HG03066 (cell line): ENCODE results near the gene CDC37.
"Not testable (repeated sequence)": the region's sequence is repeated elsewhere in the genome, so short reads cannot be mapped to it uniquely, and the experiment has no call there.

Experiments
- ATAC-seq: cut with Tn5 transposase; IDR thresholded peaks from one replicate; pipeline ENCODE4 v1.9.1; 2021; ENCODE audit warnings: low read depth; ENCODE audit not compliant: unreplicated experiment

Gene CDC37

DNA sequence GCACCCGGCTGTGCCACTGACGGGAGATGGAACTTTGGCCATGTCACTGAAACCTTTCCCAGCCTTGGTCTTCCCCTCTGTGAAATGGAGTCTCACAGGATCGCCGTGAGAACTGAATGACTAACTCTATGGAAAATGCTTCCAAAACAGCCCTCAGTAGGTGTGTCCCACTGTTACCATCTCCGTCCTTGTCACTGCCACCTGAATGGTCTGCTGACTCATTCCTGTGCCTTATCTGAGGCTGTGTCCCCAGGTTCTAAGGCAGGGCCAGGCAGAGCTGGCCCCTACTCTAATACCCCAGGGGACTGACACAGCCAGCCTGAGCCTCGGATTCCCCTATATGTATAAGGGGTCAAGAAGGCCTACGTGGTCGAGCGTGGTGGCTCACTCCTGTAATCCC lies 4.5 kb downstream of the CDC37 start:
- ATAC-seq = no peak

DNA sequence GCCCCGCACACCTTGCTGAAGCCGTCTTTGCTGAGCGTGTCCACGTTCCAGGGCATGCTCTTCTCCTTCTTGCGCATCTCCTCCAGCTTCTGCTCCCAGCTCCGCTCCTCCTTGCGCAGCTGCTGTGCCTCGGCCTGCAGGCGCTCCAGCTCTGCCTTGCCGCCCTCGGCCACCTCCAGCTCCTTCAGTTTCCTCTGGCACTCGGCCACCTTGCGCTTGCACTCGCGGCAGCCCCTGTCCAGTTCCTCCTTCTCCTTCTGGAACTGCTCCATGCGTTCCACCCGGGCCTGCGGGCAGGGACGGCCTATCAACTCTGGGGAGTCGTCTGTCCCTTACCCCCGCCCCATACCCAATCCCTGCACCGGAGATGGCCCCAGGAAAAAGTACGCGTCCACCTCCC lies 7.4 kb downstream of the CDC37 start:
- no peak for ATAC-seq

DNA sequence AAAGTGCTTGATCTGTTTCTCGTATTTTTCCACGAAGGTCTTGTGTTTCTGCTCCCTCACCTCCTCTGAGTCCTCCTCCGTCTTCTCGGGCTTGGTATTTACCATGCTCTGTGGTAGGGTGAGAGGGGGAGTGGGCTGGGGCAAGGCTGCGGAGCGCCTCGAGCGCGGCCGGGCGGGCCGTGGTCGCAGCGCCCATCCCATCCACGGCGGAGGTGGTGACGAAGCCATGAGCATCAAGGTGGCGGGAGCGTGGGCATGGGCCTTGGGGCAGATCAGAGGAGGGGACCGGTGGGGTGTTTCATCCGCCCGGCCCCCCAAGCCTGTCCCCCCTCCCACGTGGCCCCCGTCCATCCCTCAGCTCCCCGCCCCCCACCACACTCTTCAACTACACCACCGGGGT lies 7.9 kb downstream of the CDC37 start:
- ATAC-seq = no peak

DNA sequence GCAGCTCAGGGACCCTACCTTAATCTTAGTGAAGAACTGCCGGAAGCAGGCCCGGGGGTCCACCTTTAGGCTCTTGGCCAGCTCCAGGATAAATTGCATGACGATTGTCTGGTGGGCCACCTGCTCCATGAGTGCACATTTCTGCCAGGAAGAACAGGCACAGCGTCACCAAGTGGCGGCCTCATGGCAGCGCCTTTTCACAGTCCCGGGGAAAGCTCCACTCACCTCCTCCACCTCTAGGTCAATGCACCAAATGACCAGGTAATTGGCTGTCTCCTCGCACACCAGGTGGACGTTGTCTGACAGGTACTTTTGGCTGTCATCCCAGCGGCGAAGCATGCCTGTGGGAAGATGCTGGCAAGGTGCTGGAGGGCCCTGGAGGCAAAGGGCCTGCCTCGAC lies 8.3 kb downstream of the CDC37 start:
- no peak for ATAC-seq

DNA sequence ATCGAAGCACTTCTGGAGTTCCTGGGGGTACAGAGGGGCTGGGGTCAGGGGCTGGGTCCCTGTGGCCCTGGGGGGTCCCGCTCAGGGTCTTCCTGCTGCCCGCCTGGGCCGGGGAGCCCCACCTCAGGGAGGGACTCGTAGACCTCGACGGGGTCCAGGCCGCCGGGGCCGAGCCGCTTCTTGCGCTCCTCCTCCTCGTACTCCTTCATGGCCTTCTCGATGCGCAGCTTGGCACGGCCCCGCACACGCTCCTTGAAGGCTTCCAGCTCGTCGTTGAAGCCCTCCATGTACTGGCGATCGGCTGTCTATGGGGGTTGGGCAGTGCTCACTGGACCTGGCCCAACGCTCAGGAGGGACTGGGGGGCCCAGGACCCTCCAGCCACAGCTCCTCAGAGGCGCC lies 10.2 kb downstream of the CDC37 start:
- no peak for ATAC-seq

DNA sequence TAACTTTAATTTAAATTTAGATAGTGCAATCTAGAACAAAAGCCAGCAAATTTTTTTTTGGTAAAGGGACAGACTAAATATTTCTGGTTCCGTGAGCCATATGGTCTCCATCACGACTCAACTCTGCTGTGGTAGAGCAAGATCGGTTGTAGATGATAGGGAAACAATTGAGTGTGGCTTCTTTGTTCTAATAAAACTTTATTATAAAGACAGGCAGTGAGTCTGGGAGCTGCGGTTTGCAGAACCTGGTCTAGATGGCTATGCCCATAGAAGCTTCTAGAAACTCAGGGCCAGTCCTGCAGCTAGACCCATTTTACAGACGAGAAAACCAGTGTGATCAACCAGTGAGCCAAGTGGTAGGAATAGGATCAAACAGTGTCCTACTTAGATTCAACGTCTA lies 11.2 kb downstream of the CDC37 start:
- ATAC-seq = no peak

DNA sequence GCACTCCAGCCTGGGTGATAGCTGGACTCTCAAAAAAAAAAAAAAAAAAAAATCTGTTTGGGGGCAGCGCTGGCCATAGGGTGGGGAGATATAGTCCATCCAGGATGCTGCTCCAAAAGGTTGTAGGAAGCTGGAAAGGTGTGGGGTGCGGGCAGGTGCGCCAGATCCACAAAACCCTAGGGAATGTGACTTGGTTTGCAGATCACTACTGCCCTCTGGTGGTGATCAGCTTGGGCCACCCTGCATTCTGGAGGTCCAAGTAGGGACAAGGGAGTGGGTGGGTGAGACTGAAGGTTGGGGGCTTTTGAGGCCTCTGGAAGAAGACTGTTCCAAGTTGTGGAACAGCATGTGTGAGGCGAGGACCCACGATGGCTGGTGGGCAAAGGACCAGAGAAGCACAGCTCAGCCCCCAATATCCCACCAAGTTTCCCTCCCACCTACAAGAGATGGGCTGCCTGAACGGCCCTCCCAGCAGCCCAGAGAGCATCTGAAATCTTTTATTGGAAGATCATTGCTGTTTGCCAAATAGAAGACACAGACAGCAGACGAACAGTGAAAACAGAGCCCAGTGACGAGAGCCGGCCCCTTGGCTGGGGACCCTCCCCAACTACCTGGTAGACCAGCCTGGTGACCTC lies 12.6 kb downstream of the CDC37 start:
- no peak for ATAC-seq

DNA sequence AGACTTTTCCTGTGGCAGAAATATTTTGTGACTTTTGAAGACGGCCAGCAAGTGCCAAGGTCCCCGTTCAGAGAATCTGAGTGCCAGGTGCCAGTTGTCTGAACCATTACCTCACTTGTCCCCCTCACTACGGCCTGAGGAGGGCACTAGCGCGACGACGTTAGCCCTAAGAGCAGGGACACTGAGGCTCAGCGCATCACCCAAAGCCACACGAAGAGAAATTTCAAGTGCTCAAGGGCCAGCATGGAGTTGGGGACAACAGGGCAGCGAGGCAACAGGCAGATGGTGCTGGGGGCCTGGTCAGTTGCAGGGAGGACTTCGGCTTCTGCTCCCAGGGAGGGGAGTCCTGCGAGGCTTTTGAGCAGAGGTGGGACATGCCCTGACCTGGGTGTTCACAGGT lies 13.5 kb downstream of the CDC37 start:
- no peak for ATAC-seq

DNA sequence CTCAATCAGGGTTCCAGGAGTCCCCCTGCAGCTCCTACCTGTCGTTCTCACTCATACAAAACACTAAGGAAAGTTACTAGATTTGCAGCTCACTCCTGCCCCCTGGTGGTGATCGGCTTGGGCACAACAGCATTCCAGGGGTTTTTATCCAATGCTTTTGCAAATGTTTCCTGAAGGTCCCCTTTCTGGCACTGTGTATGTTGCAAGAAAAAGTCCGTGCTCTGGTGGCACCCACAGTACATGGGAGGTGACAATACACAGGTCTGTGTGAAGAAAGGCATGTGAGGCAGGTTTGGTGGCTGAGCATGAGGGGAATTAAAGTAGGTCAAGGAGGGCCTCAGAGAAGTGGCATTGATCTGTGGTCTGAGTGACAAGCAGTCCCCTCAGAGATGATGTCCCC lies 14.4 kb downstream of the CDC37 start:
- ATAC-seq = no peak

DNA sequence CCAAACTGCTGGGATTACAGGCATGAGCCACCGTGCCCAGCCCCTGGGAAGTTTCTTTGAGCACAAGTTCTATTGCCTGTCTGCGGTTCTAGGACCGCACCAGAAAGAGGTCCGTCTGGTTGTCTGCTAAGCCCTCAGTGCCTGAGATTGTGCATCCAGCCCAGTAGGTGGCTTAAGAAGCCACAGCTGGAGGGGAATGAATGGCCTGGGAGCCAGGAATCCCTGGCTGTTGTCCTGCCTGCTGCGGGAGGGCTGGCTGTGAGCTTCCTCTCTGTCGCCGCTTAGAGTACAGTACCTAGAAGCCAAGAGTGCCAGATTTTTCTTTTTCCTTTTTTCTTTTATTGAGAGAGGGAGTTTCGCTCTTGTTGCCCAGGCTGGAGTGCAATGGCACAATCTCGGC lies 18.8 kb downstream of the CDC37 start:
- ATAC-seq = no peak

DNA sequence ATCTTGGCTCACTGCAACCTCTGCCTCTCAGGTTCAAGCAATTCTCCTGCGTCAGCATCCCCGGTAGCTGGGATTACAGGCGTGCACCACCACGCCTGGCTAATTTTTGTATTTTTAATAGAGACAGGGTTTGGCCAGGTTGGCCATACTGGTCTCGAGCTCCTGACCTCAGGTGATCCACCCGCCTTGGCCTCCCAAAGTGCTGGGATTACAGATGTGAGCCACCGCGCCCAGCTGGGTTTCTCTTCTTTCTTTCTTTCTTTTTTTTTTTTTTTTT lies 20.2 kb downstream of the CDC37 start:
- not testable (repeated sequence) for ATAC-seq

DNA sequence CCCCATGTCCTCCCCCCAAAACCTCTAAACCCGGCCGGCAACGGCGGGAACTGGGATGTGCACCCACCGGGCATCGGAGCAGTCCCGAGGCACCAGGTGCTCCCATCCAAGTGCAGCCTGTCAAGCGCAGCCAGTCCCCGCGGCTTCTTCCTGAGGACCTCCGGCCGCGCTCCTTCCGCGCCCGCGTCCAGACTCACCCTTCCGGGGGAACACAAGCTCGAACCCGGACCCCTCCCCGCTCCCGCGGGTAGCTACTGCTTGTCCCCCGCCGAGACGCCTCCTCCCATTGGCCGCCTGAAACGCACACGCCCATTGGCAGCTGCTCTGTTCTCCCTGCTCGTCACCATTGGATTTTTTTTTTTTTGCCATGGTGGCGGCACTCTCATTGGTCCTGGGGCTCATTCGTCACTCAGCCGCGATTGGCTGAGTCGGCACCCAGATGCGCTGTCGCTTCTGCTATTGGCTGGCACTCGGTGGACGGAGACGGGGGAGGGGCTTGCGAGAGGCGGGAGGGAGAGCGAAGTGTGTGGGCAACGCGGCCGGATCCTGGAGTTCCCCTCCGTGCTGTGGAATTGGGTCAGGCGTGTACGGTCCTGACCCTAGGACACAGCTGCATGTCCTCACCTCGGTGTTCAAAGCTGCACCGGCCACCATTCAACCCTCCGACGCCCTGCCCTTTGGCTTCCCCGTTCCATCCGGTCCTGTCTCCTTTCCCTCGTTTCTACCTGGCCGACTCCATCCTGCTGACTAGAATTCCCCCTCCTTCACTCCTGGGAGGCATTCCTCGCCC lies 22.8 kb downstream of the CDC37 start, which contains the start of gene TYK2:
Gene TYK2, minus strand, starts transcription at position 260 of the 790 bp plus-strand sequence. CDS start 2,166 bp downstream, outside the sequence.
- ATAC-seq = peak; percentile 95

DNA sequence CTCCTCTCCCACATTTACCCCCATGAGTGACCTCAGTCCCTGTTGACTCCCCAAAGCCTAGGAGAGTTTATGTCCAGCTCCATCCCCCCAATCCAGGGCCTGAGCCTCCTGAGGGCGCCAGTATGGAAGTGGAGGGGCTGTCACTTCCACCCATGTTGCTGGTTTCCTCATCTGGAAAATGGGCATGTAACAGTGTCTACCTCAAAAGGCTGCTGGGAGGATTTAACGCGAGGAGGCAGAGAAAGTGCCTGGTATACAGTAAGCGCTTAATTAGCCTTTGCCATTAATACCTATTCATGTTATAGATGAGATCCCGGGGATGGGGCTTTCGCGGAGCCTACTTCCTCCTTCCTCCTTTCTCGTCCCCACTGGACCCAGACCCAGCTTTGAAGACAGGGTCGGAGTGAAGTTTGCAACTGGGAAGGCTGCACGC lies 23.4 kb downstream of the CDC37 start:
- ATAC-seq = no peak

DNA sequence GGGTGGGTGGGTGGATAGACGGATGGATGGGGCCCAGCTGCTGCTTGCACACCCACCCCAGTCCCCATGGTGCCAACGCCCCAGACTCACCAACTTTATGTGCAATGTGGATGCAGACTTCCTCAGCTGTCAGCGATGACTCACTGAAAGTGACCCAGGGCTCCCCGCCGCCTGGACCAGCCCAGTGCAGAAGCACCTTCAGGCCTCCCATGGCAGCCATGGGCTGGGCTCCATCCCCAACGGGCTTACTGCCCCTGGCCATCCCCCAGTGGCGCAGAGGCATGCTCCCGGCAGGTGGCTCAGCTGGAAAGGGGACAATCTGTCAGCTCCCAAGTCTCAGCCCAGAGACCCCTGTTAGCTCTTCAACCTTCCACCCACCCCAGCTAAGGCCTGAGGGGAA lies 25.2 kb downstream of the CDC37 start:
- no peak for ATAC-seq

DNA sequence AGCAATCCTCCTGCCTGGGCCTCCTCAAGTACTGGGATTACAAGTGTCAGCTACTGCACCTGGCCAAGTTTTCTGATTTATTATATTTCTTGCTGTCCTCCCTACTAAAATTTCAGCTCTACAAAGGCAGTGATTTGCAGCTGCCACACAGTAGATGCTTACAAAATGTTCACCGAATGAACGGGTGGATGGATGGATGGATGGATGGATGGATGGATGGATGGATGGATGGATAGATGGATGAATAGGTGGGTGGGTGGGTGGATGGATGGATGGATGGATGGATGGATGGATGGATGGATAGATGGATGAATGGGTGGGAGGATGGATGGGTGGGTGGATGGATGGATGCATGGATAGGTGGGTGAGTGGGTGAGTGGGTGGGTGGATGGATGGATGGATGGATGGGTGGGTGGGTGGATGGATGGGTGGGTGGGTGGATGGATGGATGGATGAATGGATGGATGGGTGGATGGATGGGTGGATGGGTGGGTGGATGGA lies 26.2 kb downstream of the CDC37 start:
- ATAC-seq = not testable (repeated sequence)

DNA sequence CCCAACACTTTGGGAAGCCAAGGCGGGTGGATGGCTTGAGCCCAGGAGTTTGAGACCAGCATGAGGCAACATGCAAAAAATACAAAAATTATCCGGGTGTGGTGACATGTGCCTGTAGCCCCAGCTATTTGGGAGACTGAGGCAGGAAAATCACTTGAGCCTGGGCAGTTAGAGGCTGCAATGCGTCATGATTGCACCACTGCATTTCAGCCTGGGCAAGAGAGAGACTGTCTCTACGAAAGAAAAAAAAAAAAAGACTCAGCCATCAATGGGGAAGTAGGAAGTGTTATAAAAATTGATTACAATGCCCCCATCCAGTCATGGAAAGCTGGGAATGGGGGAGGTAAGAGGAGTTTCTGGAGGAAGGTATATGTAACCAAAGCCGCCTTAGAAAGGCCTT lies 28.4 kb downstream of the CDC37 start:
- ATAC-seq = no peak

DNA sequence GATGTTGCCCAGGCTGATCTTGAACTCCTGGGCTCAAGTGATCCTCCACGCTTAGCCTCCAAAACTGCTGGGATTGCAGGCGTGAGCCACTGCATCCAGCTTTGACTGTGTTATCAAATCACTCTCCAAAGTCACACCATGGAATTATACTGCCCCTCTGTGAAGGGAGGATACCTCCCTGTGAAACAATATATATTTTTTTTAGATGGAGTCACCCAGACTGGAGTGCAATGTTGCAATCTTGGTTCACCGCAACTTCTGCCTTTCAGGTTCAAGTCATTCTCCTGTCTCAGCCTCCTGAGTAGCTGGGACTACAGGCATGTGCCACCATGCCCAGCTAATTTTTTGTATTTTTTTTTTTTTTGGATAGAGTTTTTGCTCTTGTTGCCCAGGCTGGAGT lies 30.7 kb downstream of the CDC37 start:
- no peak for ATAC-seq

DNA sequence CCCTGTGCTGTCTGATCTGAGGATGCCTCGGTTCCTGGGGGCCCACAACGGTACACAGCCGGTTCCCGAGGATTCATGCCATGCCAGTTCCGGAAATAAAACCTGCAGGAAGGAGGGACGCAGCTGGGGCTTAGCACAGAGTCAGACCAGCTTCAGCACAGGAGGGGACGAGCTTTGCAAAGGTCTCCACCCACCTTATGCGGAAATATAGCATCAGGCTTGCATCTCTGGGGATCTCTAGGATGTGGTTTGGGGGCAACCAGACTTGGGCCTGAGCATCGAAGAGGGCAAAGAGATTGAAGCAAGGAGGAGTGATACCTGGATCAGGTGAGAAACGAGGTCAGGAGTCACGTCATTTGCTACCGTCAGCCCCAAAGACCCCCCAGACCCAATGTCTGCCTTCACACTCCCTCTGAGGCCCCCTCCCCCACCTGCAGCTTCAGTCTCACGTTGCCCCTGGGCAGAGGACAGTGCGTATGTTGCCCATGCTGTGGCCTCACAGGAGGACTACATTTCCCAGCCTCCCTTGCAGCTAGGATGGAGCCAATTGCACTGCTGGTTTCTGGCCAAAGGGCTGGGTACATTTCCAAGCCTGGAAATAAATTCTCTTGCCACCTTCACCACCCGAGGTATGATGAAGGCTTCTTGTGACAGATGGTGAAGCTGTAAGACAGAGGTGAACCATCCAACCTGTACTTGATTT lies 35.1 kb downstream of the CDC37 start:
- ATAC-seq = no peak

DNA sequence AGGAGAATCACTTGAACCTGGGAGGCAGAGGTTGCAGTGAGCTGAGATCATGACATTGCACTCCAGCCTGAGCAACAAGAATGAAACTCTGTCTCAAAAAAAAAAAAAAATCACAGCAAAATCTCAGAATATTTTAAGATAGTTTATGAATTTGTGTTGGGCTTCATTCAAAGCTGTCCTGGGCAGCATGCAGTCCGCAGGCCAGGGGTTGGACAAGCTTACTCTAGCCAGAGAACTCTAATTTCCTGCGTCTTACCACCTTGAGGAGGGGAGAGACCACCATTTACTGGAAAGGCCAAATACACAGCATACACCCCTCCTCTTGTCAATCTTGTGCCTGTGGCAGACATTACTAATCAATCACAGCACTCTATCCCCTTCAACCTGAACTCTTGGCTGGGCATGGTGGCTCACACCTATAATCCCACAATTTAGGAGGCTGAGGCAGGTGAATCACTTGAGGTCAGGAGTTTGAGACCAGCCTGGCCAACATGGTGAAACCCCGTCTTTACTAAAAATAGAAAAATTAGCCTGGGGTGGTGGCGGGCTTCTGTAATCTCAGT lies 36.3 kb downstream of the CDC37 start:
- not testable (repeated sequence) for ATAC-seq

DNA sequence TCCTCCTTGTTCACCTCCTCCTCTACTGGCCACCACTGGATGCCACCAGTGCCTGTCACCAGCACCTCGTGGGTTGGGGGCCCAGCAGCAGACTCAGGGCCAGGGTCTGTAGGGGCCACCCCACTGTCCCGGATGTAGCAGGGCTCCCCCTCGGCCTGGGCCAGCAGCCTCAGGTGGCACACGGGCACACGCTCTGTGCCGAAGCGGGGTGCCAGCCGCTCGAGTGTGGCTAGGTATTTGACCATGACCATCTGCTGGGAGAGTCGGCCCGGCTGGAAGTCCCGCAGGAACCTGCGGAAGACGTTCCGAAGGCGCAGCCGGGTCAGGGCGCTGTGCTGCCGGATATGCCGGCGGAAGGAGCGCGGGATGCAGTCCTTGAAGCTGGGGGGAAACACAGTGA lies 37.8 kb downstream of the CDC37 start:
- ATAC-seq = no peak

DNA sequence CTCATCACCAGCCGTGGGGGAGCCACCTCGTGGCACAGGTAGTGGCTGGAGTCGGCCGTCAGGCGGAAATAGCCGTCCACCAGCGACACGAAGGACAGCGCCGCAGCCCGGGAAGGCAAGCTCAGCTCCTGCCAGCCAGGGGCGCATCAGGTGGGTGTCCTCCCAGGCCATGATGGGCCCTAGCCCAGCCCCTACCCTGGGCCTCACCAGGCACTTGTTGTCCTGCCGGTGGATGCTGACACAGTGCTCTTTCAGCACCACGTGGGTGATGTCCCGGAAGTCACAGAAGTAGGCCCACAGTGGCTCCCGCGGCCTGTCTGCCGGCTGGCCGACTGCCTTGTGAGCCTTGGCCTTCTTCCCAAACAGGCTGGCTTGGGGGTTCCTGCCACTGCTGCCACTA lies 38.7 kb downstream of the CDC37 start:
- ATAC-seq = no peak
